ENCODE data around the gene YIF1B.

DNA sequence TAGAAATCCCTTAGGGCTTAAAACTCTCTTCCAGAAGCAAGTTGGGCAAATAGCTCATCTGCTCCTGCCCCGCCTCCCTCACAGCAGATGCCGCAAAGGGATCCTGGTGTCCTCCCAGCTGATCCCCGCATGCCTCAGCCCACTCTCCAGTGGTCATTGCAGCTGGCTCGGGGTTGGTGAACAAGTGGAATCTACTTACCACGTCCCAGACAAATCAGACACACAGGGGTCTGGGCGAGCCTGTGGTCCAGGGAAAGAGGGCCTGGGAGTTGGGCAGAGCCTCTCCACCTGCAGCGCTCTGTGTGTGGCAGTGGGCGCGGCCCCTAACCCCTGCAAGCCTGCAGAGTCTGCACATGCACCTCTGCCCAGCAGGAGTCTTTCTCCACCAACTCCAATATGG is 22.5 kb downstream of the YIF1B start:
- TF ChIP-seq, protein P1, sequence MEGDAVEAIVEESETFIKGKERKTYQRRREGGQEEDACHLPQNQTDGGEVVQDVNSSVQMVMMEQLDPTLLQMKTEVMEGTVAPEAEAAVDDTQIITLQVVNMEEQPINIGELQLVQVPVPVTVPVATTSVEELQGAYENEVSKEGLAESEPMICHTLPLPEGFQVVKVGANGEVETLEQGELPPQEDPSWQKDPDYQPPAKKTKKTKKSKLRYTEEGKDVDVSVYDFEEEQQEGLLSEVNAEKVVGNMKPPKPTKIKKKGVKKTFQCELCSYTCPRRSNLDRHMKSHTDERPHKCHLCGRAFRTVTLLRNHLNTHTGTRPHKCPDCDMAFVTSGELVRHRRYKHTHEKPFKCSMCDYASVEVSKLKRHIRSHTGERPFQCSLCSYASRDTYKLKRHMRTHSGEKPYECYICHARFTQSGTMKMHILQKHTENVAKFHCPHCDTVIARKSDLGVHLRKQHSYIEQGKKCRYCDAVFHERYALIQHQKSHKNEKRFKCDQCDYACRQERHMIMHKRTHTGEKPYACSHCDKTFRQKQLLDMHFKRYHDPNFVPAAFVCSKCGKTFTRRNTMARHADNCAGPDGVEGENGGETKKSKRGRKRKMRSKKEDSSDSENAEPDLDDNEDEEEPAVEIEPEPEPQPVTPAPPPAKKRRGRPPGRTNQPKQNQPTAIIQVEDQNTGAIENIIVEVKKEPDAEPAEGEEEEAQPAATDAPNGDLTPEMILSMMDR (IDR thresholded peaks at IDR 0.05), result no peak
- no peak for TF ChIP-seq POLR2A (IDR thresholded peaks at IDR 0.05)
